GM21723 (cell line): ENCODE results near the gene SLC7A10.
"Not testable (repeated sequence)": the region's sequence is repeated elsewhere in the genome, so short reads cannot be mapped to it uniquely, and the experiment has no call there.

Experiments
- ATAC-seq: cut with Tn5 transposase; IDR thresholded peaks from one replicate; pipeline ENCODE4 v1.9.1; 2021; ENCODE audit warnings: mild to moderate bottlenecking, moderate library complexity; ENCODE audit not compliant: unreplicated experiment

Gene SLC7A10

GRCh38 chr19:33219261-33219815, 6.3 kb downstream of the SLC7A10 start:
- ATAC-seq = no peak

GRCh38 chr19:33217881-33218280, 7.8 kb downstream of the SLC7A10 start:
- ATAC-seq = no peak

- ATAC-seq = no peak
Observed at GRCh38 chr19:33216198-33216830, 9.3 kb downstream of the SLC7A10 start.

- no peak for ATAC-seq
Observed at GRCh38 chr19:33215438-33216197, 10.0 kb downstream of the SLC7A10 start.

DNA sequence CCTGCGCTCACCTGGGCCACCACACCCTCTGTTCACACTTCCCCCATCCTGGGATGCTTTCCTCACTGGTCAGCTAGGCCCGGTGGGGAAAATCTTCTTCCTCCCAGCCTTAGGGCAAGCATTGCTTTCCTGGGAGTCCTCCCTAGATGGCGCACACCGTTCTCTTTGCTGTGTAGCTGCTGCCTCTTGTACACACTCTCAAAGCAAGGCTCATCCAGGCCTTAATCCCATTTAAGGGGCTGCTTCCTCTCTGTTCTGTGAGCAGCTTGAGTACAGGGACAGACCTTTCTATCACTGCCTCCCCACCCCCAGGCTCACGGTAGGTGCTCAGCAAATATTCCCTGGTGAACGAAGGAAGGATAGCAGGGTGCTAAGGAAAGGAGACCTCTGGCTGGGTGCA, 11.1 kb downstream of the SLC7A10 start:
- ATAC-seq = no peak

DNA sequence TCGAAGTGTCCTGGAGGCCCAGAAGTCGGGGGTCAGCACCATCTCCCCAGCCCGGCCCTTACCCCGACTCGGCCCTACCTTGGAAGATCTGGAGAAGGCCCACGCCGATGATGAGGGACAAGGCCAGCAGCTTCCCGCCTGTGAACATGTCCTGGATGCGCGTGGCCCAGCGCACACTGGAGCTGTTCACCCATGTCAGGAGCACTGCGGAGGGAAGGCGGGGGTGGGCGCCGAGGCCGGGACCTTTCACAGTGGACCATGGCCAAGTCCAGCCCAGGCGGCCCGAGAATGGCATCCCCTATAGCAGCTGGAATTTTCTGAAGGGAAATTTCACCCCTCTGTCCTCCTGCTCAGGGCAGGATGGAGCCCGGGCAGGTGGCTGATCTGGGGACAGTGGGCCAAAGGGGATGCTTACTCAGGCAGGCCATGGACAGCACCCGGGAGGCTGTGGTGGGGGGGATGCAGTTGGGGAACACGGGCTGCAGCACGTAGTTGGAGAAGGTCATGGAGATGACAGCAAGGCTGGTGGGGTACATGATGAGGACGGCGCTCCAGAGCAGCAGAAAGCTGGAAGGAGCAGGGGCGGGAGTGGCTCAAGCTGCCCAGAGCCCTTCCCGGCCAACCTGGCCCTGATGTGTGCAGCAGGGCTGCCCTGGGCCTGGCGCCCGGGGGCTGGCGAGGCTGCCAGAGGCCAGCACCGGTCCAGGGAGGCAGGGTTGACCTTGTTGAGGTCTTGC, 13.0 kb downstream of the SLC7A10 start:
- no peak for ATAC-seq

DNA sequence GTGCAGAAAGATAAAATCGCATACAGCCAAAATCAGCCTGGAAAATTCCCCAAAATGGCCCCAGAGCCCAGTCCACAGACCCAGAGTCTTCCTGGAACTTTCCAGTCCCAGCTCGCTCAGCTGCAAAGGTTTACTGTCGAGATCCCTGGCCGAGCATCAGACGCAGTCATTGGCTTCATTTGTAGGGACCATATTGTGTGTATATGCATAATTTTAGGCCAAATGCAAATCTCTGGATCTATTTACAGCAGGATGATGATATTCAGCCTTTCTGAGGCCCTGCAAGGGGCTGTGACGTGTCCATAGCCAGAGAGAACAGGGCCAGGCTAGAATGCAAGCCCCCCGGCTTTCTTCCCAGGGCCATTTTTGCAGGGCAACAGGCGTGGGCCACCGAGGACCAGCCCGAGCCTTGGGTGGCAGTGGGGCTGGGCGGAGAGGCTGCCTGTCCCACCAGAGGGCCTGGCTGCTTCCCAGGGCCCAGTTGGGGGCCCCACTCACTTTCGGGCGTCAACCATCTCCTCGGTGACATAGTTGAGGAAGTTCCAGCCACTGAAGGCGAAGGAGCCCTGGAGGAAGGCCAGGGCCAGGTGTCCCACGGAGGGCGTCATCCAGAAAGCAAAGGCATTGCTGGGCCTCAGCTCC, 13.7 kb downstream of the SLC7A10 start:
- no peak for ATAC-seq

DNA sequence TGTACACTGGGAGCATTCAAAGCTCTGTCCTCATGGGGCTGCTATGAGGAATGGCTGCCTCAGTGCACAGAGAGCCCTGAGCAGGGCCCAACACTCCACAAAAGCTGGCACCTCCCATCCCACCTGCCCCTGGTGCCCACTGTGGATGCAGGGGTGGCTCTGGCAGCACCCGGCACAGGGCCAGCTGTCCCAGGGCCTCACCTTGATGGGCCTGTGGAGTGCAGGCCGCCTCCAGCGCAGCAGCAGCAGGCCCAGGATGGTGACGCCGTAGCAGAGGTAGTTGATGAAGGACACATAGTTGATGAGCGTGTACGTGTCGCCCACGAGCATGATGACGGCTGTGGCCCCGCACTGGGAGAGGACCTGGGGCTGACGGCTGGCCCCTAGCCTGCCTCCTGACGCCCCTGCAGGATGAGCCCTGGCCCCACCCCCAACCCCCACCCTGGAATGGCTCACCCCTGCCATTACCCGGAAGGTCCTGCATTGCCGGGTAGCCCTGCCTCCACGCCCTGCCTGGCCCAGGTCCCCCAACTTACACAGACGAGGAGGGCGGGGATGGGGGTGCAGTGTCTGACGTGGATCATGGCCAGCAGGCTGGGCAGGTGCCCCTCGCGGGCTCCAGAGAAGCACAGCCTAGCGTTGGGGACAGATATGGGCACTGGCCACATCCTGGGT, 15.2 kb downstream of the SLC7A10 start:
- no peak for ATAC-seq

DNA sequence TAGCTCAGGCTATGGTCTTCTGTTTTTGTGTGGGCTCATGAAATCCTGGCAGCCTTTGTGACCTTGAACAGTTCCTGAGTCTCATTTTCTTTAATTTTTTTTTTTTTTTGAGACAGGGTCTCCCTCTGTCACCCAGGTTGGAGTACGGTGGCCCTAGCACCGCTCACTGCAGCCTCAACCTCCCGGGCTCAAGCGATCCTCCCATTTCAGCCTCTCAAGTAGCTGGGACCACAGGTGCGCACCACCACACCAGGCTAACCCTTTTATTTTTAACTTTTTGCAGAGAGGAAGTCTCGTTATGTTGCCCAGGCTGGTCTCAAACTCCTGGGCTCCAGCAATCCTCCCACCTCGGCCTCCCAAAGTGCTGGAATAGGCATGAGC, 15.8 kb downstream of the SLC7A10 start:
- ATAC-seq = not testable (repeated sequence)

- ATAC-seq = no peak
Observed at GRCh38 chr19:33208904-33209849, 16.5 kb downstream of the SLC7A10 start.

DNA sequence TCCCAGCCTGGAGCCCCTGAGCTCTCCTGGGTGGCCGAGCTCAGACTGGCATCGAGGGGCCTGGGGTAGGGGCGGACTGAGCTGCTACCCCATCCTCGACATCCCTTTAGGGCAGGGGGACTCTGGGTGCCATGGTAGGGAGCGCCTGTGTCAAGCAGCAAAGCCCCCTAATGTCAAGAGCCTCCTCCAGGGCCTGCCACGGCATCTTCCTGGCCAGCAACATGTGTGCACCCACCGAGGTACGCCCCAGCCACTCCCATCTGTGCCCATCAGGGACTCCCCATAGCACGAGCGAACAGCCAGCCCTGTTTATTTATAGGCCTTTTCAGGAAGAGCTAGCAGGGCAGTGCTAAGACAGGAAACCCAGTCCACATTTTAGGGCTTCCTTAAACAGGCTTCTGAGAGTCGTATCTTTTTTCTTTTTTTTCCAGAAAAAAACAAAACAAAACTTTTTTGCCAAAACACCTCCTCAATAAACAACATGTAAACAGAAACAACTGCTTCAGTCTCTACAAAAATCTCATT, 17.2 kb downstream of the SLC7A10 start:
- no peak for ATAC-seq

DNA sequence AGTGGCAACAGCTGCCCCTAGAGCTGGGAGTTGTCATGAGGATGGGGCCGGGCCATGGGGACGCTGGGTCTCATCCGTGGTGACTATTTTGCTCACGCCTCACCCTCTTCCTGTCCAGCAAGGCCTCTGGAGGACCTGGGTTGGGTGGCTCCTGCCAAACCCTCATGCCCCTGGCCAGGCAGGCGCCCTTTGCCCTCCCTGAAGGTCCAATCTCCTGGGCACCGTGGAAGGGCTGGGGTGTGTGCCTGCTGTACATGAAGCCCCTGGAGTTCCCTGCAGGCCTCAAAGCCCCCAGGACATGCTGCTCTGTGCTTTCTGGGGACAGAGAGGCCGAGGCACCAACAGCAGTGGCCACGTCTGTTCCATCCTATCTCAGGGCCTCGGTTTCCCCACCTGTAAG, 17.7 kb downstream of the SLC7A10 start:
- no peak for ATAC-seq

GRCh38 chr19:33207040-33207620, 18.5 kb downstream of the SLC7A10 start:
- ATAC-seq = no peak

DNA sequence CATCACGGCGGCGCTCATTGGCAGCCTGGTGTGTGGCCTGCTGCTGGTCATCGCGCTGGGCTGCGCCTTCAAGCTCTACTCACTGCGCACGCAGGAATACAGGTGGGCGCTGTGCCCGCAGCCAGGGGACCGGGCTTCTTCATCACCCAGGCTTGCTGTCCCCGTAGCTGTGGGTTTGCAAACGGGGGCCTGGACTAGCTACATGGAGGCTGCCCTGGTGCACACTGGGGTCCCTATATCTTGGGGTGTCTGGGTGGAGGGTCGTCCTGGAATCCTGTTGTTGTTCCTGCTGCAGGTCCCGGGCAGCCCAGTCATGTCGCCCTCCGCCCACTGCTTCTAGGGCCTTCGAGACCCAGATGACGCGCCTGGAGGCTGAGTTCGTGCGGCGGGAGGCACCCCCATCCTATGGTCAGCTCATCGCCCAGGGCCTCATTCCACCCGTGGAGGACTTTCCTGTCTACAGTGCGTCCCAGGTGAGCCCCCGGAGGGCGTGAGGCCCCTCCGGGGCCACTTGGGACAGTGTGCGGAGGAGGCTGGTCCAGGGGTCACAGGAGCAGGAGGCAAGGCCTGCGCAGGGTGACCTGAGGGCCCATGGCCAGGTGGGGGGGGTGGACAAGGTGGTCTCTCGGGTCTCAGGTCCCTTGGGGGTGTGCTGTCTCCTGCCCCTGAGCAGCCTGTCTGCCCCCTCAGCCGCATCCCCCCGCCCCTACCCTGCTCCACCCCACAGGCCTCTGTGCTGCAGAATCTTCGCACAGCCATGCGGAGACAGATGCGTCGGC, 19.2 kb downstream of the SLC7A10 start:
- no peak for ATAC-seq

DNA sequence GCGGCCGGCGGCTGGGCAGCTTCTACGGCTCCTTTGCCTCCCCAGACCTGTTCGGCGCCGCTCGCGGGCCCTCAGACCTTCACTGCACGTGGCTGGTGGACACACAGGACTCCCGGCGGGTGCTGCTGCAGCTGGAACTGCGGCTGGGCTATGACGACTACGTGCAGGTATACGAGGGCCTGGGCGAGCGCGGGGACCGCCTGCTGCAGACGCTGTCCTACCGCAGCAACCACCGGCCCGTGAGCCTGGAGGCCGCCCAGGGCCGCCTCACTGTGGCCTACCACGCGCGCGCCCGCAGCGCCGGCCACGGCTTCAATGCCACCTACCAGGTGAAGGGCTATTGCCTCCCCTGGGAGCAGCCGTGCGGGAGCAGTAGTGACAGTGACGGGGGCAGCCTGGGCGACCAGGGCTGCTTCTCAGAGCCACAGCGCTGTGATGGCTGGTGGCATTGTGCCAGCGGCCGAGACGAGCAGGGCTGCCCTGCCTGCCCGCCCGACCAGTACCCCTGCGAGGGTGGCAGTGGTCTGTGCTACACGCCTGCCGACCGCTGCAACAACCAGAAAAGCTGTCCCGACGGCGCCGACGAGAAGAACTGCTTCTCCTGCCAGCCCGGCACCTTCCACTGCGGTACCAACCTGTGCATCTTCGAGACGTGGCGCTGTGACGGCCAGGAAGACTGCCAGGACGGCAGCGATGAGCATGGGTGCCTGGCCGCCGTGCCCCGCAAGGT, 20.0 kb downstream of the SLC7A10 start:
- ATAC-seq = no peak

GRCh38 chr19:33205110-33205509, 20.5 kb downstream of the SLC7A10 start:
- ATAC-seq = no peak

- ATAC-seq = no peak
Observed at GRCh38 chr19:33204136-33204973, 21.3 kb downstream of the SLC7A10 start.
